Stimulated activated CD4-positive, alpha-beta T cell treated with anti-CD3 and anti-CD28 coated beads, Interleukin-4, amount 100 ng/mL, for 24 hours (primary cell): ENCODE measurements around the gene COL4A2.
"Not testable (repeated sequence)": the region's sequence is repeated elsewhere in the genome, so short reads cannot be mapped to it uniquely, and the experiment has no call there.

Source experiments
- DNase-seq: peaks from one replicate; pipeline ENCODE4 v3.0.0-alpha.2; 2020

COL4A2 gene

DNA sequence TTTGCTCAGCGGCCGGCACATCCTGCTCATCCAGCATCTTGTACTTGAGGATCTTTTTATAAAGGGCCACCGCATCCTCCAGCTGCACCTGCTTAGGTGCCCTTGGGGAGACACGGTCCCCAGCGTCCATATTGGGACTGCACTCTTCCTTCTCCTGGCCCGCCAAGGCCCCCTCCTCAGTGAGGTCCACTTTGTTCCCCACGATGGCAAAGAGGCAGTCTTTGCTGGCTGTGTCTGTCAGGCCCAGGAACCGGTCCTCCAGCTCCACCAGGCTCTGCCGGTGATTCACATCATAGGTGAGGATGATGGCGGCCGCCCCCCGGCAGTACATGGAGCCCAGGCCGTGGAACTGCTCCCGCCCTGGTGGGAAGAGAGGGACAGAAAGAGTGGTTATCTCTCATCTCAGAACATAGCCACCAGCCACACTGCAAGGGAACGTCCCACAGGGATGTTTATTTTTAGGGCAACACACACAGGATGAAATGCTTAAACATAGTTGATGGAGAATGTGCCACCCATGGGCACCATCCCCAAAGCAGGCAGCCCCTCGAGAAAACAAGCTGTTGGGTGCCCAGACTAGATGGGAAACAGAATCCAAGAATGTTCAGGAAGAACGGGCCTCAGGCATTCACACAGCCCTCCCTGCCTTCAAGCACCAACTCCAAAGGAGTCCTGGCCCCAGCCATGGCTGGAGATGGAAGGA is 216.9 kb downstream of the COL4A2 start:
- no peak for DNase-seq

DNA sequence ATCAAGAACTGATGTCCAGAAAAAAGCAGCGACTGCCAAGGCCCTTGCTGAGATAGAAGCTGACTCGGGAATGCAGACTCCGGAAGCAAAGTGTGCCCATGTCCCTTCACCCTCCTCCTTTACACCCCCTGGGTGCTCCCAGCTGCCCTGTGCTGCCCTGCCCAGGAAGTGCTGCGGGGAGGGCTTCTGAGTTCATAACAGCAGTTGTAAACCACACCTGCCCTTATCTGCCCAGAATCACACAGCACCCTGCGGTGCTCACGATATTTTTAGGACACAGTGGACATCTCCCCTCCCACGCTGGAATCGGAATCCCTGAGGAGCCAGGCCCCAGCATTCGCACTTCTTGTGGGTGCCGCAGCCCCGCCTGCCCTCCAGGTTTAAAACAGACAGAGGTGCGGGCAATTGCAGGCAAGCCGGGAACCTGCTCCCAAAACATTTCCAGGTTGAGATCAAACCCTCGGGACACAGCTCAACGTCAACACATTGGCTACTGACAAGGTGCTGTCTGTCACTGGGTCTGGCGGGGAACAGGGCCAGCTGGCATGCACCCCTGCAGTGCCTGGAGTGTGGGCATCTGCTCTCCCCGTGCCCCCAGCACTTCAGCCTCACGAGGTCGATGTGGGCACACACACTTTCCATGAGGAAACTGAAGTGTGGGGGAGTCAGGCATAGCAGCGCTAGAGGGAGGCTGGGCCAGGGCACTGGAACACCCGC is 217.6 kb downstream of the COL4A2 start:
- no peak for DNase-seq

DNA sequence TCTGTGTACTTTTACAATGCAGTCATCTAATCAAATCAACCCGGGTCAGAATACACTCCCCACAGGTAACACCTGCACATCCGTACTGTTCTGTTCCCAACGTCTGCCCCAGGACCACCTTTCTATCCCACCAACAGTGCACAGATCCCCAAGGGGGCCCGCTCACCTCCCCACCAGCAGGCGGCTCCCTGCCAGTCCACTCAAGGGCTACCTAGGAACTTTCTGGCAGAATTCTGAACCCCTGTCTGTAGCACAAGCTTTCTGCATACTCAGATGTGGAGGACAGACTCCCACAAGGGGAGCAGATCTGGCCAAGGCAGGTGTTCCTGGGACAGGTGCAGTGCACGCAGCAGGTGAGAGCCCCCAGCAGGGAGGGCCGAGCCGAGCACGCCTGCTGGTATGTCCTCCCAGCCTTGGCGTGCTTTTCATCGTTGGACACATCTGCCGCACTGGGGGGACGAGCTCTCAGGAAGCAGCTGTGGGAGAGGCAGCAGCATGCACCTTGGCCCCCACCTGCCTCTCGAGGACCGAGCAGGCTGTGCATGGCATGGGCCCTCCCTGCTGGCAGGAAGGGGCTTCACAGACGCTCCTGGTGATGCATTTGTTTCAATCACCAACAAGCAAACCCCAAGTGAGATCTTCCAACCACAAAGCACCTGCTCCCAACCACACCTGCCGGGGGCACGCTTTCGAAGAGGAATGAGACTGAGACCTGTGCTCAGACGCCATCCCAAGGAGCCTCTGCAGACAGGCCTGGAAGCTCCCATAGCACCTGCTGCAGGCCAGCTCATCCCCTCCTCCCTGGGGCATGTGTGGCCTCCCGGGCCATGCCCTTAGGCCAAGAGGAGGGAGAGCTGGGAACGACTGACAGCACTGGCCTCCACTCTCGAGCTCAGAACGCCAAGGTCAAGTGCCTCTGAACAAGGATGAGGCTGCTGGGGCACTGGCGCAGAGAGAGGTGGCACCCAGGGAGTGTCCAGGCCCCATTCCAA is 218.5 kb downstream of the COL4A2 start:
- no peak for DNase-seq

DNA sequence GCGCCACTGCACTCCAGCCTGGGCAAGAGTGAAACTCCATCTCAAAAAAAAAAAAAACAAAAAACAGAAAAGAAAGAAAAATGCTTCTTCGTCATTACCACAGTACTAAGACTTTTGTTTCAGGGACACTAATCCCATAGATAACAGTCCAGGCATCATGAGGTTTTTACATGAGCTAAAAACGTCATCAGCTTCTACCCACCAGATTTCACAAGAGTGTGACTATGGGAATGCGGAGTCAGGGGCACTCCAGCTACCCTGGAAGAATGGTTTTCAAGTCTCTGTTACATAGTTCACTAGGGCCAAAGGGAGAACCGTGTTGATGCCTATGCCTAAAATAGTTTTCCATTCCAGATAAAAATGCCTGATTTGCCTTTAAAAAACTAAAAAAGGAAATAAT is 221.3 kb downstream of the COL4A2 start:
- no peak for DNase-seq

DNA sequence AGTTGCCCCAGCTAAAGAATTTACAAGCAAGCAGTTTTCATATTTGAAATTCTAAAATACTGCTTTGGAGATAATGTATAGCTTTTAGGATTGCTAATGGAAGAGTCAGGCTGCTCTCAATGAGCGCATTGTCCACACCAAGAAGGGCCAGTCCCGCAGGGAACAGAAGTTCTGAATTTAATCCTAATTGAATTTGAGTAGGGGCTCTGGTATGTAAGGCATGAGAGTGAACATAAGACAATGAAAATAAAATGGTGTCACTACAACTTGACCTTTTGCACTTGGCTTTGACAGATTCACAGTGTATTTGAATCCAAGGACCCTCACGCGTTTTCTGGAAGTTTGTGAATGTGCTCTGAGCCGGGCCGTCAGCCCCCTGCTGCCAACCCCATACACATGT is 221.8 kb downstream of the COL4A2 start:
- DNase-seq: no peak

DNA sequence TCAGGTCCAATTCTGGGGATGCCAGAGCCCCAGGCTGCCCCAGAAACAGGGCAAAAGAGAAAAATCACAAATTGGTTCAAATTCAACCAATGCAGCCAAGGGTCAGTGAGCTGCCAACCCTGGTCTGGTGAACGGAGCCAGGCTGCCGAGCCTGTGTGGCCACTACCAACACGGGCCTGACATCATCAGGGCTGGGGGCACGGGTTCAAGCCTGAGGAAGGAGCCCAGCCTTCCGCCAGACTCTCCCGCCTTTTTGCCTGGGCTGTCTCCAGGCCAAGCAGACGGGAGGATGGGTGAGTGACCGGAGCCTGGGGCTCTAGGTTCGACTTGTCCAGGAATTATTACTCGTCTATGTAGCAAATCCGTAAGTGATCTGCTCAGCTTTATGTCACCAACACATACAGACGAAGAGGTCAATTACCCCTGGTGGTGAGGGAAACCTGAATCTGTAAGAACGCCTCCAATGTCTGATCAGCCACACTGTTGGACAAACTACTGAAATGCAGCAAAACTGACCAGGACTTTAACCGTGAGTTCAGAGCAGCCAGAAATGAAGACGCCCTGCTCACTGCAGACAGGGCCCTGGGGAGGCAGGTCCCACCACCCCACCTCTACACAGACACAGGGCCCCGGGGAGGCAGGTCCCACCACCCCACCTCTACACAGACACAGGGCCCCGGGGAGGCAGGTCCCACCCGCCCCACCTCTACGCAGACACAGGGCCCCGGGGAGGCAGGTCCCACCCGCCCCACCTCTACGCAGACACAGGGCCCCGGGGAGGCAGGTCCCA is 222.6 kb downstream of the COL4A2 start:
- DNase-seq: no peak

DNA sequence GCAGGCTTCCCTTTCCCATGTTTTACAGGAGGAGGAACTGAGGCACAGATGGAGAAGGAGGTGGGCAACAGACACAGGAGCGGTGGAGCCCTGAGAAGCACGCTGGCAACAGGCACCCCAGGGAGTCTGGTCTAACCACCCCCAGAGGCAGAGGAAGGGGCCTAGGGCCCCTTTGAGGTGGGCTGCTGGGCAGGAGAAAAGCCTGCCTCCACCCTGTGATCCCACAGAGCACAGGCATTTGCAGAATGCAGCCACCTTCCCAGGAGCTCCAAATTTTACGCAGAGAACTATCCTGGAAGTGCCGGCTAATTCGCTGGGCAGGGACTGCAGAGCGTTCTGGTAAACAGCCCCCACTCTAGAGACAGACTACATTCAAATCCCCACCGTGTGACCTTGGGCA is 224.0 kb downstream of the COL4A2 start:
- DNase-seq: no peak

DNA sequence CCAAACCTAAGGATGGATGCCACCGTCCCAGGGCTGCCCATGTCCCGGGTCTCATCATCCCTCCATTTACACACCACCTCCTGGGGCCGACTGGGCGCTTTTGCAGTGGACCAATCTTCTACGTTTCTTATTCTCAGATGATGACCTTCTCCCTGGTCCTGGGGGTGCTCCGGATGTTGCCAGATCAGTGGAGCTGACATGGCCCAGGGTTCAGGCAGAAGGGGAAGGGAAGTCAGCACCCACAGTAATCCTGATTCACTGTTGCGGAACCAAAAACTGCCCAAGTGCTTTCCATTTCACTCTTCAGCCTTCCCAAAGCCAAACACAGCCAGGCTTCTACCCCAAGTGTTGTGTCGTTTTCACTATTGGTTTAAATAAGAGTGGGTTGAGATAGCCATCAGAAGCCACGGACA is 224.6 kb downstream of the COL4A2 start:
- DNase-seq: no peak

DNA sequence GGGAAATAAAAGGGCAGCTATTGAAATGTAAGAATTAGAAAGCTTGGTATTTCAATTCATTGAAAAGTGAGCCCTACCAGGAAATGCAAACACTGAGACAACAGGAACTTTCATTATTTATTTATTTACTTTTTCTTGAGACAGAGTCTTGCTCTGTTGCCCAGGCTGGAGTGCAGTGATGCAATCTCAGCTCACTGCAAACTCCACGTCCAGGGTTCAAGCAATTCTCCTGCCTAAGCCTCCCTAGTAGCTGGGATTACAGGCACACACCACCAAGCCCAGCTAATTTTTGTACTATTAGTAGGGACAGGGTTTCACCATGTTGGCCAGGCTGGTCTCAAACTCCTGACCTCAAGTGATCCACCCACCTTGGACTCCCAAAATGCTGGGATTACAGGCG is 225.2 kb downstream of the COL4A2 start:
- DNase-seq: not testable (repeated sequence)

DNA sequence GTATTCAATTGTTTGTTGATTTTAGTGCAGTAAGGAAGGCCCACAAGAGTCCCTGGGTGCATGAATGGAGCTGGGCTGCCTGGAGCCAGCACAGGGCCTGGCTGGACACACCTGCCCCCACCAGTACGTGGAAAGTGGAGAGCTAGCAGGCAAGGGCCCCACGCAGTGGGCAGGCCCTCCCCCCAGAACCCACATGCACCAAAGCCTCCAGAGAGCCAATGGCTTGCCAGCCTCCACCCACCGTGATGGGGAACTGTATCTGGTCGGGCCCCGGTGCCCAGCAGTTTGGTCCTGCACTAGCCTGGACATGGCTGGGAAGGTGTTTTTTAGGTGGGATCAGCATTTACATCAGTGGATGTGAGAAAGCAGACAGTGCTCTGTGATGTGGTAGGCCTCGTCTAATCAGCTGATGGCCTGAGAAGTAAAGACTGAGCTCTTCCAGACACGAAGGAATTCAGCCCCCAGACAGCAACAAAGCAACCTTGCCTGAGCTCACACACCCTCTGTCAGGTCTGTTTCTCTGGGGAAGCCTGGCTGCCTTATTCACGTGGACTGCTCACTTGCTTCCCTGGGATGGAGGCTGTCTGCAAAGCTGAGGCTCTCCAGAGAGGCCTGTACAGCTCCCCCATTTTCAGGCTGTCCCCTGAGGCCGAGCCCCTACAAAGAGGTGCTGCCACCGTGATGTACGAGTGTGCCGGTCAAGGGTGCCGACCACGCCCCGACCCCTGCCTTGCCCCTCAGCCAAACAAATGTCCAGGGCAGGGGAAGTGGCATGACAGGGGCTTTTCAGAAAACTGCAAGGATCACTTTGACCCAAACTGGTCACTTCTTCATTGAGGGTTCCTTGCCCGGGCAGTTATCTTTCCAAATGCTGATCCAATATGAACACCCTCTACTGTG is 226.9 kb downstream of the COL4A2 start:
- DNase-seq: no peak

DNA sequence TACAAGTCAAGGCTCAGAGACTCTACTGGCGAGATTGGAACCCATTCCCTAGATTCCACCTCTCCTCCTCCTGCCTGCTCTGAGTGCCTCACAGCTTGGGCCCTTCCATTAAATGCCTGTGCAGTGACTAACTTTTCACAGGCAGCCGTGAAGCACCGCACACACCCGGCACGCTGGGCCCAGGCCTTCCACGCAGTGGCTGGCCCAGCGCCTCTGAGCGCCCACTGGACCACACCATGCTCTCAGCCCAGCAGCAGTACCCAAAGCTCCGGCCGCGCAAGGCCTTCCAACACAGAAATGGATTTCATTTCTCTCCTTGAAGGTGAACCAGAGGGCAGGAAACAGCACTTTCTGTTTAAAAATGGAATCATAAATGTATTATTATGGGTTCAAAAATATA is 228.4 kb downstream of the COL4A2 start:
- DNase-seq: no peak

DNA sequence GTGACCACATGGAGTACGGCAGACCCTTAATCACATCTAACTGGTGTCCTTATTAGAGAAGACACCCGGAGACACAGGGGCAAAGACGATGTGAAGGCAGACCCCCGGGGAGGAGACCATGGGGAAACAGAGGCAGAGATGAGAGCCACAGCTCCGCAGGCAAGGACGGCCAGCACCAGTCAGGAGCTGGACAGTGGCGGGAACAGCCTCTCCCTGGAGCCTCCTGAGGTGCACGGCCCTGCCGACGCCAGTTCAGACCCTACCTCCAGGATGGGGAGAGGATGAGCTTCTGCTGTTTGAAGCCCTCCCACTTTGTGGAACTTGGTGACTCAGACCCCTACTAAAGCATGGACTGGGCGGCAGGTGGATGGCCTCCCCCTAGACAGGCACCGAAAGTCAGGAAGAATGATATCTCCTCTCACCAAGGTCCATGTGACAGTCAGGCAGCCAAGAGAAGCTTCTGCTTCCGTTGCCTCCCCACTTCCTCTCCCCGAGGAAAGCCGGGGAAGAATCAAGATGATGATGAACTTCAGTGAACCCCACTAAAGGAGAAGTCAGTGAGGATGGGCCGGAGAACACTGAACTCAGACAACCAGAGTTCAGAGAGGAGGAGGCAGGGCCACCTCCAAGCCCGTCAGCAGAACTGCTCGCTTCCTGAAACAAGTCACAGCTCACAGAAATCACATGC is 229.1 kb downstream of the COL4A2 start:
- DNase-seq: no peak

DNA sequence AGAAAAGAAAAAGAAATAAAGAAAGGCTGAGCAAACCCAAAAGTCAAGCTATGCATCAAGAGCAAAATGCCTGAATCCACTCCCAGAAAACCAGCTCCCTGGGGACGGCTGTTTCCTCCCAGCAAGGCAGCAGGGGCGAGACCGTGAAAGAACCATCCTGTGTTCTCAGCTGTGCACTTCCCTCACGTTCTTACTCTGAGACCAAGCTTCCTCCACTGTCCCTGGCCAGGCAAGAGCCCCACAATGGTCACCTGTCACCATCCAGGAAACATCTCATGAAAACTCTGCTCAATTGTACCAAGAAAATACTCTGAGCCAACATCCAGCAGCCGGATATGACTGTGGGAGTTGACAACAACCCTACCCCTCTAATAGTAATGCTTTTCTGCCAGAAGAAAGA is 231.5 kb downstream of the COL4A2 start:
- no peak for DNase-seq

DNA sequence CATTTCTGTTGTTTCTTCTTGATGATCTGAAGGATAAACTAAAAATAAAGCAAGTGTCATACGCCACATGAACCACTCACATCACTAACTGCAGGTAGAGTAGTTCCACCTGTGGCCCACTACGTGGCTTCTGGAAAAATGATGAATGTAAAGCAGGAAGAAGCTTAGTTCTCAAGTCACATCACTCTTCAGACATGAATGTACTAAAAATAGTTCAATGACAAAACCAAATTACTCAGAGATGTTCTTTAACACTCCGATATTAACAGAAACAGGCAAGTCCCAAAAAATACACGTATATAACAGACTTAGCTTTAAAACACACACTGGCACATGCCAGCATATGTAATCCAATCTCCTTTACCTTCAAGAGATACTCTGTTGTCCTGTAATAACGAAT is 232.8 kb downstream of the COL4A2 start:
- no peak for DNase-seq

DNA sequence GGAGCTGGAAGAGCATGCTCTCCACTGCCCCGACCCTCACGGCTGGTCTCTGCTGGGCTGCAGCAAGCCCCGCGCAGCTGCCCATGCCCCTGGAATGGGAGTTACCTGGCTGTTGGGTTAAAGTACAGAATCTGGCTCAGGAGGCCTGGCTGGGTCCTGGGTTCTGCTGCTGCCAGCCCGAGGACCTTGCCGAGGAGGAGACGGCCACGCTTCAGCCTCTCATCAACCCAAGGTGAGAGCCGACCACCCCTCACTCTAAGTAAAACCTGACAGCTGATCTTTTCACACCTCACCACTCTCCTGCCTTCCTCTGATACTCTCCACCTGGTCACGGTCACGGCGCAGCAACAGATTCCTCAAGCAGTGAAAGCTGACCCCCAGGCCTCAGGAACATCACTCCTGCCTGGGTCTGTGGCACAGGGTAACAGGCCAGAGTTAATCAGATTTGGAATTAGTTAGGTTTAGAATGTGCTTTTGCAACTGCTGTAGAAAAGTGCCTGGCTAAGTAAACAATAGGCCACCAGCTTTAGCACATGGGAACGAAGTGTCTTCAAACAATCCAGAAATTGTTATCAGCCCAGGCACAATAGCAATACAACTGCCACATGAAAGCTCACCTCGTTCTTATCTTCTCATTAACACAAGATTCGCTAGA is 233.9 kb downstream of the COL4A2 start:
- DNase-seq: no peak

DNA sequence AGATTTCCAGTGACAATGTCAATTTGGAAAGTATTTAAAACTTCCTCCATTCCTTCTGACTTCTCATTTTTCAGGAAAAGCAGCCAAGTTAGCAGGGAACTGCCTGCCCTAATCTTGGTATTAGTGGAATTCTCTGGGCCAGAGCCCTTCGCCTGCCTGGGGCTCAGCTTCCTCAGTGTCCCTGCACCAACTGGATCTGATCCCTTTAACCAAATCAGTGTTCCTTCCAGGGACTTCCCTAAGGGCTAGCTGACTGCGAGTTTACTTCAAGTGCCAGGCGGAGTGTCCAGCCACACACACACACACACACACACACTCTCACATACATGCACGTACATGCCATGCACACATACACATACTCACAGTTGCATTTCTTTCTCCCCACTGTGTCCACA is 234.4 kb downstream of the COL4A2 start:
- DNase-seq: no peak

DNA sequence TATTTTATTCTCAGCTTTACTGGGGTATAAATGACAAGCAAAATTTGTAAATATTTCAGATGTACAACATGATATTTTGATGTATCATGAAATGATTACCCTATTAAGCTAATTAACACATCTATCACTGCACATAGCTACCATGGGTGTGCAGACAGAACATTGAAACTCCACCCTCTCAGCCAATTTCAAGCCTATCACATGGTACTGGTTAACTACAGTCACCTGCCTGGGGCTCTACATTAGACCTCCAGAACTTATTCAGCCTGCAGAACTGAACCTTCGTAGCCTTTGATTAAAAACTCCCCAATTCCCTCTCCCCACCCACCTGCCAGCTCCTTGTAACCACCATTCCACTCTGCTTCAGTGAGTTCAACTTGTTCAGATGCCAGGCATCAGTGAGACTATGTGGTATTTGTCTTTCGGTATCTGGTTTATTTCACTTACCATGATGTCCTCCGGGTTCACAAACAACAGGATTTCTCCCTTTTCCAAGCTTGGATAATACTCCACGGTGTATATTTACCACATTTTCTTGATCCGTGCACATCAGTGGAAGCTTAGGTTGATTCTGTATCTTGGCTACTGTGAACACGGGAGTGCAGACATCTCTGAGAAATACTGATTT is 235.2 kb downstream of the COL4A2 start:
- DNase-seq: no peak

DNA sequence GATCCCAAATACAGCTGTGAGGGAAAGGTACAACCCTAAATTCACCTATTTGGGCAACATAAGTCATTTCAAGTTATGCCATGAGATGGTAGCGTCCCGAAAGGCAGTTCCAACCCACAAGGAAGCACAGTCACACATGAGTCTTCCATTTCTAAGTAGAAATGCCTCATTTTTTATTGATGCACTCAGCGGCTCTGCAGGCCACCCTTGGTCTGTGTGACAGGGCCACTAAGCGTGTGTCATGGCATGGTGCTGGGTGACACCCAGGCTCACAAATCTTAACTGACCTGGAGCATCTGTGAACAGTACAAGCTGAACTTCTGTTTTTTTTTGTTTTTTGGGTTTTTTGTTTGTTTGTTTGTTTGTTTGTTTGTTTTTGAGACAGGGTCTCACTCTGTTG is 239.3 kb downstream of the COL4A2 start:
- DNase-seq: no peak

DNA sequence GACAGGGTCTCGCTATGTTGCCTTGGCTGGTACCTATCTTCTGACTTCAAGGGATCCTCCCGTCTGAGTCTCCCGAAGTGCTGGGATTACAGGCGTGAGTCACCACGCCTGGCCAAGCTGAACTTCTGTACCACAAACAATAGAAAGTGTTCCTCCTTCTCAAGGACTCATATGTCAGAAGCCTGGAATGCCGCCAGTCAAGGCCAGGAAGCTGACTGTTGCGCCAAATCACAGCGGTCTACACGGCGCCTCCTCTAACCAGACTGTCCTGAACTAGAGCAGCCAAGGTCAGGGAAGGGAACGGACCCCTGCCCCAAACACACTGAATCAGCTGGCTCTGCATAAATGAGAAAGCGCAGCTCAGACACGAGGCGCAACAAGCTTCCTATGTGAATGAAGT is 239.8 kb downstream of the COL4A2 start:
- no peak for DNase-seq
